Neural cell (in vitro differentiated cells): Measurements from ENCODE around the gene ZXDC. TPM values are rescaled to one million over a fixed set of nuclear protein-coding genes. Genes with fewer than 3 reads are reported as not detected.

Experiments used
- H2AFZ ChIP-seq: fragments of 200-600, 300-800 bp; sonication (generic), shearing (Covaris generic); 2 replicates; pipeline ENCODE4 v1.6.0; 2014; ENCODE audit warnings: low read depth, mild to moderate bottlenecking, antibody characterized with exemption, low read length, moderate library complexity
- H3F3A ChIP-seq: fragments of 200-600 bp; shearing (Covaris generic); 2 replicates; pipeline ENCODE4 v1.6.1; 2016; ENCODE audit warnings: mild to moderate bottlenecking, moderate library complexity, mixed read lengths, antibody characterized with exemption, low read length; ENCODE audit not compliant: insufficient read depth, poor library complexity, severe bottlenecking
- H3K27ac ChIP-seq: fragments of 200-600, 300-800 bp; sonication (generic), shearing (Covaris generic); 2 replicates; pipeline ENCODE4 v1.5.1; 2014; ENCODE audit warnings: mild to moderate bottlenecking, low read length, moderate library complexity
- H3K27me3 ChIP-seq: fragments of 300-800, 200-600 bp; sonication (generic), shearing (Covaris generic); 2 replicates; pipeline ENCODE4 v1.6.0; 2014; ENCODE audit warnings: mild to moderate bottlenecking, low read depth, low read length, moderate library complexity; ENCODE audit not compliant: insufficient read depth
- H3K36me3 ChIP-seq: fragments of 300-800, 200-600 bp; sonication (generic), shearing (Covaris generic); 2 replicates; pipeline ENCODE4 v1.5.1; 2014; ENCODE audit warnings: mild to moderate bottlenecking, antibody characterized with exemption, low read length, moderate library complexity; ENCODE audit not compliant: insufficient read depth
- H3K4me2 ChIP-seq: fragments of 300-800, 200-600 bp; sonication (generic), shearing (Covaris generic); 2 replicates; pipeline ENCODE4 v1.6.0; 2014; ENCODE audit warnings: mild to moderate bottlenecking, low read length
- H3K4me3 ChIP-seq: fragments of 300-800, 200-600 bp; sonication (generic), shearing (Covaris generic); 2 replicates; pipeline ENCODE4 v1.5.1; 2014; ENCODE audit warnings: mild to moderate bottlenecking, low read length, moderate library complexity
- H3K79me2 ChIP-seq: fragments of 200-600 bp; shearing (Covaris generic); replicated peaks from 2 replicates; pipeline ENCODE4 v1.6.0; 2014; ENCODE audit warnings: mild to moderate bottlenecking, low read length, moderate library complexity; ENCODE audit not compliant: insufficient read depth
- H3K9ac ChIP-seq: fragments of 300-800, 200-600 bp; sonication (generic), shearing (Covaris generic); 2 replicates; pipeline ENCODE4 v1.6.1; 2016; ENCODE audit warnings: mild to moderate bottlenecking, low read length, mixed read lengths
- H3K9me2 ChIP-seq: fragments of 200-600 bp; shearing (Covaris generic); 2 replicates; pipeline ENCODE4 v1.6.1; 2016; ENCODE audit warnings: mild to moderate bottlenecking, low read length, mixed read lengths; ENCODE audit not compliant: insufficient read depth
- H3K9me3 ChIP-seq: fragments of 200-600, 300-800 bp; sonication (generic), shearing (Covaris generic); 2 replicates; pipeline ENCODE4 v1.6.1; 2016; ENCODE audit warnings: mild to moderate bottlenecking, mixed run types, low read length, moderate library complexity, mixed read lengths
- H4K20me1 ChIP-seq: fragments of 200-600 bp; shearing (Covaris generic); 2 replicates; pipeline ENCODE4 v1.6.1; 2016; ENCODE audit warnings: mild to moderate bottlenecking, mixed run types; ENCODE audit not compliant: insufficient read depth
- CTCF ChIP-seq: fragments of 450-650 bp; IDR thresholded peaks from 2 replicates; pipeline ENCODE4 v1.5.1; 2014; ENCODE audit warnings: antibody characterized with exemption, mild to moderate bottlenecking, moderate library complexity; ENCODE audit not compliant: poor library complexity, severe bottlenecking
- EP300 ChIP-seq: fragments of 450-650 bp; conservative IDR thresholded peaks from 2 replicates; pipeline ENCODE4 v1.6.1; 2014; ENCODE audit warnings: antibody characterized with exemption, mild to moderate bottlenecking, moderate library complexity; ENCODE audit not compliant: poor library complexity, severe bottlenecking
- EZH2 ChIP-seq: fragments of 200-600, 300-800 bp; shearing (Covaris generic), sonication (generic); IDR thresholded peaks from 2 replicates; pipeline ENCODE4 v1.6.1; 2014; ENCODE audit warnings: antibody characterized with exemption, low read length, borderline replicate concordance, mild to moderate bottlenecking; ENCODE audit not compliant: insufficient read depth, poor library complexity, severe bottlenecking
- MXI1 ChIP-seq: fragments of 450-650 bp; conservative IDR thresholded peaks from 2 replicates; pipeline ENCODE4 v1.6.1; 2014; ENCODE audit warnings: antibody characterized with exemption, mild to moderate bottlenecking; ENCODE audit not compliant: poor library complexity, severe bottlenecking
- POLR2AphosphoS5 ChIP-seq: IDR thresholded peaks from 2 replicates; pipeline ENCODE4 v1.6.1; 2012
- RAD21 ChIP-seq: fragments of 450-650 bp; conservative IDR thresholded peaks from 2 replicates; pipeline ENCODE4 v1.6.1; 2014; ENCODE audit warnings: antibody characterized with exemption, mild to moderate bottlenecking, moderate library complexity
- SMC3 ChIP-seq: fragments of 450-650 bp; conservative IDR thresholded peaks from 2 replicates; pipeline ENCODE4 v1.6.1; 2014; ENCODE audit warnings: antibody characterized with exemption, mild to moderate bottlenecking, moderate library complexity; ENCODE audit not compliant: poor library complexity
- TAF1 ChIP-seq: IDR thresholded peaks from 2 replicates; pipeline ENCODE4 v1.6.1; 2012; ENCODE audit warnings: low read depth
- polyA plus RNA-seq: library from polyadenylated mRNA; depleted of rRNA; stranded (reverse); fragments of >200 nt; gene quantifications from 2 replicates; pipeline ENCODE4 v1.2.3, GENCODE V29; 2014
- TF ChIP-seq, protein P1 (sequence below): IDR thresholded peaks from 2 replicates; pipeline ENCODE4 v1.6.1; 2012; ENCODE audit warnings: borderline replicate concordance

The ZXDC gene
- polyA plus RNA-seq, 1 donor from 2014 or later = 22.2 TPM

DNA sequence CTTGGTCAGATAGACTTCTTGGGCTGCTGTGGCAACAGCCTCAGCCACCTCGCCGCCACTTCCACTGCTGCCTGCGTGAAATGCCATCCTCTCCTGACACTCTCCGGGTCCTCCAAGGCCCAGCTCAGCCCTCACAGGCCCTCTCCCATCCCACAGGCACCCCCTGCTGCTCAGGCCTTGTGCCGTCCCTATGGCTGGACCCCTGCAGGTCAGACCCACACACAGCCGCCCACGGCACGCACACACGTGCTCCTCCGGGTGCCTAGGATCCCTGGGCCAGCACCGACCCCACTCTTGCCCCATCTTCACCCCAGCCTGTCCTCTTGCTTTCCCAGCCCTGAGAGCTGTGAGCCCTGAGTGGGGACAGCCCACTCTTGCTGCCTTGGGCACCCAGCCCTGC lies 61.3 kb downstream of the ZXDC start:
- H3K4me3 ChIP-seq = no peak overlapping the region
- H4K20me1 ChIP-seq = no peaks in the 10 kb centered on the region
- TF ChIP-seq EZH2 (no peak), TAF1 (no peak), RAD21 (no peak), CTCF (no peak), MXI1 (no peak), EP300 (no peak), POLR2AphosphoS5 (no peak), SMC3 (no peak)
- TF ChIP-seq, protein P1, sequence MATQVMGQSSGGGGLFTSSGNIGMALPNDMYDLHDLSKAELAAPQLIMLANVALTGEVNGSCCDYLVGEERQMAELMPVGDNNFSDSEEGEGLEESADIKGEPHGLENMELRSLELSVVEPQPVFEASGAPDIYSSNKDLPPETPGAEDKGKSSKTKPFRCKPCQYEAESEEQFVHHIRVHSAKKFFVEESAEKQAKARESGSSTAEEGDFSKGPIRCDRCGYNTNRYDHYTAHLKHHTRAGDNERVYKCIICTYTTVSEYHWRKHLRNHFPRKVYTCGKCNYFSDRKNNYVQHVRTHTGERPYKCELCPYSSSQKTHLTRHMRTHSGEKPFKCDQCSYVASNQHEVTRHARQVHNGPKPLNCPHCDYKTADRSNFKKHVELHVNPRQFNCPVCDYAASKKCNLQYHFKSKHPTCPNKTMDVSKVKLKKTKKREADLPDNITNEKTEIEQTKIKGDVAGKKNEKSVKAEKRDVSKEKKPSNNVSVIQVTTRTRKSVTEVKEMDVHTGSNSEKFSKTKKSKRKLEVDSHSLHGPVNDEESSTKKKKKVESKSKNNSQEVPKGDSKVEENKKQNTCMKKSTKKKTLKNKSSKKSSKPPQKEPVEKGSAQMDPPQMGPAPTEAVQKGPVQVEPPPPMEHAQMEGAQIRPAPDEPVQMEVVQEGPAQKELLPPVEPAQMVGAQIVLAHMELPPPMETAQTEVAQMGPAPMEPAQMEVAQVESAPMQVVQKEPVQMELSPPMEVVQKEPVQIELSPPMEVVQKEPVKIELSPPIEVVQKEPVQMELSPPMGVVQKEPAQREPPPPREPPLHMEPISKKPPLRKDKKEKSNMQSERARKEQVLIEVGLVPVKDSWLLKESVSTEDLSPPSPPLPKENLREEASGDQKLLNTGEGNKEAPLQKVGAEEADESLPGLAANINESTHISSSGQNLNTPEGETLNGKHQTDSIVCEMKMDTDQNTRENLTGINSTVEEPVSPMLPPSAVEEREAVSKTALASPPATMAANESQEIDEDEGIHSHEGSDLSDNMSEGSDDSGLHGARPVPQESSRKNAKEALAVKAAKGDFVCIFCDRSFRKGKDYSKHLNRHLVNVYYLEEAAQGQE = no peak
- no peaks in the 10 kb centered on the region for H3K9me2 ChIP-seq
- no peak overlapping the region for H2AFZ ChIP-seq
- H3K4me2 ChIP-seq = no peak overlapping the region
- no peaks in the 10 kb centered on the region for H3K27me3 ChIP-seq
- H3F3A ChIP-seq = no peaks in the 10 kb centered on the region
- H3K27ac ChIP-seq = no peak overlapping the region
- H3K9me3 ChIP-seq = no peaks in the 10 kb centered on the region
- H3K9ac ChIP-seq = no peak overlapping the region
- H3K36me3 ChIP-seq = no peaks in the 10 kb centered on the region
- H3K79me2 ChIP-seq = no peaks in the 10 kb centered on the region

GRCh38 chr3:126413693-126414080 lies 62.0 kb downstream of the ZXDC start:
- Histone ChIP-seq H3K27me3 (no peaks in the 10 kb centered on the region), H2AFZ (no peak overlapping the region), H3K9me2 (no peaks in the 10 kb centered on the region), H3K36me3 (no peaks in the 10 kb centered on the region), H4K20me1 (no peaks in the 10 kb centered on the region), H3K79me2 (no peaks in the 10 kb centered on the region), H3K9ac (no peak overlapping the region), H3K9me3 (no peaks in the 10 kb centered on the region), H3K4me2 (no peak overlapping the region), H3K27ac (no peak overlapping the region), H3F3A (no peaks in the 10 kb centered on the region), H3K4me3 (no peak overlapping the region)
- no peak for TF ChIP-seq SMC3
- no peak for TF ChIP-seq MXI1
